HCT116 (cell line): ENCODE data around the gene PAAF1. TPM values are rescaled to one million over a fixed set of nuclear protein-coding genes. Genes with fewer than 3 reads are reported as not detected.

Experiments used
- ATAC-seq: fragments of 200-7000 bp; cut with Tn5 transposase; 2 replicates; pipeline ENCODE4 v1.9.1; 2020; ENCODE audit warnings: mild to moderate bottlenecking, moderate library complexity
- BruUV-seq: library from RNA; stranded (reverse); fragments of 400-500 nt; replicated peaks from 2 replicates; lab custom pipeline; 2021; lab: Mats Ljungman, UMichigan
- CTCF ChIA-PET: fragments of 300-600 bp; sonication (Branson Sonifier 250); formaldehyde crosslinking; loops from one replicate; lab custom pipeline; 2021; ENCODE audit warnings: antibody characterized with exemption; lab: Charles Lee
- POLR2A ChIA-PET: fragments of 300-600, 350-600 bp; sonication (Branson Sonifier 250); formaldehyde crosslinking; loops from one replicate; lab custom pipeline; 2021; ENCODE audit warnings: antibody characterized with exemption; lab: Charles Lee
- RAD21 ChIA-PET, 2 experiments: fragments of 300-600 bp; sonication (Branson Sonifier 250); formaldehyde crosslinking; loops; one replicate each; lab custom pipeline; 2023; ENCODE audit warnings: low total read pairs in 2 of 2; ENCODE audit not compliant: uncharacterized antibody in 2 of 2, unreplicated experiment in 2 of 2, low non-redundant PET in 1 of 2; lab: Charles Lee
- DNase-seq: peaks from one replicate; pipeline ENCODE4 v3.0.0-alpha.2; 2010; ENCODE audit warnings: low read depth, low spot score
- H2AFZ ChIP-seq: fragments of 200-600 bp; shearing (Covaris generic), sonication (generic); 2 replicates; pipeline ENCODE4 v1.6.1; 2017; ENCODE audit warnings: low read depth, mixed run types, mixed read lengths, antibody characterized with exemption, low read length; ENCODE audit not compliant: poor library complexity, severe bottlenecking
- H3K27ac ChIP-seq: 2 replicates; pipeline ENCODE4 v1.5.1; 2012; ENCODE audit warnings: low read depth, low read length
- H3K27me3 ChIP-seq: fragments of 200-600 bp; sonication (generic); 2 replicates; pipeline ENCODE4 v1.6.1; 2016; ENCODE audit warnings: mixed run types, low read length, mixed read lengths; ENCODE audit not compliant: insufficient read depth
- H3K36me3 ChIP-seq, 2 experiments: fragments of 200-500 bp in 1 of 2; fragments of 200-600 bp in 1 of 2; sonication (Bioruptor generic) in 1 of 2; sonication (generic) in 1 of 2; 2 replicates each; pipeline versions ENCODE4 v1.5.1 to v1.6.1; 2014 to 2016; ENCODE audit warnings: low read length in 2 of 2, inconsistent platforms in 1 of 2, mixed read lengths in 1 of 2, mixed run types in 1 of 2; ENCODE audit not compliant: insufficient read depth in 2 of 2, control insufficient read depth in 1 of 2
- H3K4me1 ChIP-seq, 2 experiments: fragments of 200-600 bp in 1 of 2; sonication (generic) in 1 of 2; 2 replicates each; pipeline versions ENCODE4 v1.5.1 to v1.6.1; 2012 to 2017; ENCODE audit warnings: low read length in 2 of 2, inconsistent platforms in 1 of 2, mild to moderate bottlenecking in 1 of 2, mixed read lengths in 1 of 2, mixed run types in 1 of 2, moderate library complexity in 1 of 2; ENCODE audit not compliant: insufficient read depth in 2 of 2, control insufficient read depth in 1 of 2
- H3K4me2 ChIP-seq: fragments of 200-600 bp; sonication (generic); 2 replicates; pipeline ENCODE4 v1.6.1; 2017; ENCODE audit warnings: mixed run types, low read length, mixed read lengths
- H3K4me3 ChIP-seq, 2 experiments: fragments of 200-600 bp in 1 of 2; sonication (generic) in 1 of 2; replicated peaks in 1 of 2; 2 replicates each; pipeline ENCODE4 v1.5.1; 2011 to 2016; ENCODE audit warnings: low read length in 2 of 2, control low read depth in 1 of 2, low read depth in 1 of 2, mild to moderate bottlenecking in 1 of 2, mixed read lengths in 1 of 2, mixed run types in 1 of 2
- H3K79me2 ChIP-seq: fragments of 200-600 bp; sonication (generic); 2 replicates; pipeline ENCODE4 v1.6.1; 2017; ENCODE audit warnings: mild to moderate bottlenecking, mixed run types, low read length, moderate library complexity, mixed read lengths; ENCODE audit not compliant: insufficient read depth
- H3K9ac ChIP-seq: fragments of 200-600 bp; sonication (generic); 2 replicates; pipeline ENCODE4 v1.6.1; 2016; ENCODE audit warnings: low read length, mixed read lengths
- H3K9me2 ChIP-seq: fragments of 200-600 bp; sonication (generic), shearing (Covaris generic); 2 replicates; pipeline ENCODE4 v1.6.1; 2017; ENCODE audit warnings: mixed run types, mild to moderate bottlenecking, moderate library complexity; ENCODE audit not compliant: insufficient read depth
- H3K9me3 ChIP-seq, 2 experiments: fragments of 200-500 bp in 1 of 2; fragments of 200-600 bp in 1 of 2; sonication (Bioruptor generic) in 1 of 2; sonication (generic) in 1 of 2; 2 replicates each; pipeline ENCODE4 v1.6.1; 2014 to 2017; ENCODE audit warnings: low read length in 2 of 2, mixed read lengths in 2 of 2, inconsistent platforms in 1 of 2, low read depth in 1 of 2, mild to moderate bottlenecking in 1 of 2, mixed run types in 1 of 2, moderate library complexity in 1 of 2; ENCODE audit not compliant: control insufficient read depth in 1 of 2, insufficient read depth in 1 of 2
- H4K20me1 ChIP-seq: fragments of 200-600 bp; sonication (generic), shearing (Covaris generic); 2 replicates; pipeline ENCODE4 v1.6.1; 2017; ENCODE audit warnings: mixed run types, mild to moderate bottlenecking, moderate library complexity; ENCODE audit not compliant: insufficient read depth
- EGR1 ChIP-seq: IDR thresholded peaks from 2 replicates; pipeline ENCODE4 v1.6.1; 2012; ENCODE audit warnings: low read depth
- EZH2 ChIP-seq: fragments of 200-600 bp; sonication (generic); IDR thresholded peaks from 2 replicates; pipeline ENCODE4 v1.6.1; 2017; ENCODE audit warnings: antibody characterized with exemption, mixed run types
- SP1 ChIP-seq: IDR thresholded peaks from 2 replicates; pipeline ENCODE4 v1.6.1; 2012; ENCODE audit warnings: low read depth
- SRF ChIP-seq: IDR thresholded peaks from 2 replicates; pipeline ENCODE4 v1.6.1; 2012; ENCODE audit warnings: low read depth
- TCF7L2 ChIP-seq: IDR thresholded peaks from 2 replicates; pipeline ENCODE4 v1.7.0; 2011; ENCODE audit warnings: borderline replicate concordance, inconsistent platforms; ENCODE audit not compliant: insufficient read depth, insufficient read length; ENCODE audit errors: extremely low read depth
- intact Hi-C: fragments of 100-400 bp; cut with micrococcal nuclease; formaldehyde crosslinking; loops from 2 replicates; pipeline ENCODE4 v1.10.0; 2022
- total RNA-seq: library from RNA; stranded (reverse); gene quantifications from one replicate; pipeline ENCODE4 v1.2.1, GENCODE V29; 2021; ENCODE audit not compliant: unreplicated experiment
- TF ChIP-seq, protein P1 (sequence below): IDR thresholded peaks from 2 replicates; pipeline ENCODE4 v1.6.1; 2012; ENCODE audit warnings: low read depth
- TF ChIP-seq, protein P2 (sequence below): IDR thresholded peaks from 2 replicates; pipeline ENCODE4 v1.6.1; 2012

Gene PAAF1
- total RNA-seq, 1 experiment from 2014 or later, result 15.5 TPM

DNA sequence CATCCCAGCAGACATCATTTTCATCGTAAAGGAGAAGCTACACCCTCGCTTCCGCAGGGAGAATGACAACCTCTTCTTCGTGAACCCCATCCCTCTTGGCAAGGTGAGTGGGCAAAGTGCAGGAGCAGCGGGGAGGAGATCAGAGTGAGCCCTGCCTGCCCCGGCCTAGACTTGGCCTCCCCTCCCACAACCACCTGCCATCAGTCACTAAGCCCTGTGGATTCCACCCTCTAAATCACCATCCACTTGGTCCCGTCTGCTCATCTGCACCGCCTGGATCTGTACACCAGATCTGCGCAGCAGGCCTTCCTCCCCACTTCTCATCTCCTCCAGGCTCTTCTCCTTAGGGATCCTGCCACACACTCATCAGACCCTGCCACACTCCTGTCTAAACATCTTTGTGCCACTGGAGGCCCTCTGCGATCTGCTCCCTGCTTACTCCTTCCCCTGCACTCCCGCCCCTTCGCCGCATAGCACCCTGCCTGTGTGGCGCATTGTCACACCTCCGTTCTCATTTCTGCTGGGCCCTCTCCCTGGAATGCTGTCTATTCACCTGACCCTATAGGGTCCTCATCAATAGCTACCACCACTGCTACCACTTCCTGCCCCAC lies 91.7 kb downstream of the PAAF1 start:
- no peak for TF ChIP-seq EZH2
- TF ChIP-seq EGR1, result no peak
- TF ChIP-seq, protein P1, sequence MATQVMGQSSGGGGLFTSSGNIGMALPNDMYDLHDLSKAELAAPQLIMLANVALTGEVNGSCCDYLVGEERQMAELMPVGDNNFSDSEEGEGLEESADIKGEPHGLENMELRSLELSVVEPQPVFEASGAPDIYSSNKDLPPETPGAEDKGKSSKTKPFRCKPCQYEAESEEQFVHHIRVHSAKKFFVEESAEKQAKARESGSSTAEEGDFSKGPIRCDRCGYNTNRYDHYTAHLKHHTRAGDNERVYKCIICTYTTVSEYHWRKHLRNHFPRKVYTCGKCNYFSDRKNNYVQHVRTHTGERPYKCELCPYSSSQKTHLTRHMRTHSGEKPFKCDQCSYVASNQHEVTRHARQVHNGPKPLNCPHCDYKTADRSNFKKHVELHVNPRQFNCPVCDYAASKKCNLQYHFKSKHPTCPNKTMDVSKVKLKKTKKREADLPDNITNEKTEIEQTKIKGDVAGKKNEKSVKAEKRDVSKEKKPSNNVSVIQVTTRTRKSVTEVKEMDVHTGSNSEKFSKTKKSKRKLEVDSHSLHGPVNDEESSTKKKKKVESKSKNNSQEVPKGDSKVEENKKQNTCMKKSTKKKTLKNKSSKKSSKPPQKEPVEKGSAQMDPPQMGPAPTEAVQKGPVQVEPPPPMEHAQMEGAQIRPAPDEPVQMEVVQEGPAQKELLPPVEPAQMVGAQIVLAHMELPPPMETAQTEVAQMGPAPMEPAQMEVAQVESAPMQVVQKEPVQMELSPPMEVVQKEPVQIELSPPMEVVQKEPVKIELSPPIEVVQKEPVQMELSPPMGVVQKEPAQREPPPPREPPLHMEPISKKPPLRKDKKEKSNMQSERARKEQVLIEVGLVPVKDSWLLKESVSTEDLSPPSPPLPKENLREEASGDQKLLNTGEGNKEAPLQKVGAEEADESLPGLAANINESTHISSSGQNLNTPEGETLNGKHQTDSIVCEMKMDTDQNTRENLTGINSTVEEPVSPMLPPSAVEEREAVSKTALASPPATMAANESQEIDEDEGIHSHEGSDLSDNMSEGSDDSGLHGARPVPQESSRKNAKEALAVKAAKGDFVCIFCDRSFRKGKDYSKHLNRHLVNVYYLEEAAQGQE, result no peak
- TF ChIP-seq TCF7L2, result no peak
- TF ChIP-seq SP1, result no peak
- no peak for TF ChIP-seq SRF
- TF ChIP-seq, protein P2, sequence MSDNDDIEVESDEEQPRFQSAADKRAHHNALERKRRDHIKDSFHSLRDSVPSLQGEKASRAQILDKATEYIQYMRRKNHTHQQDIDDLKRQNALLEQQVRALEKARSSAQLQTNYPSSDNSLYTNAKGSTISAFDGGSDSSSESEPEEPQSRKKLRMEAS, result no peak
- Histone ChIP-seq H3K36me3 (no peaks in the 10 kb centered on the region), H3K9ac (no peak overlapping the region), H3K27me3 (no peaks in the 10 kb centered on the region), H2AFZ (no peak overlapping the region), H3K9me3 (no peaks in the 10 kb centered on the region), H3K4me2 (no peak overlapping the region), H3K4me3 (no peak overlapping the region), H4K20me1 (no peaks in the 10 kb centered on the region), H3K9me2 (no peaks in the 10 kb centered on the region), H3K27ac (no peak overlapping the region), H3K4me1 (peaks cover 0 to 5% of the 10 kb centered on the region in 2 experiments; a peak in 2 of 4 replicates), H3K79me2 (no peaks in the 10 kb centered on the region)
- BruUV-seq, result no TSS peak
- ATAC-seq, result no peak
- no peak for DNase-seq
- RAD21 ChIA-PET, result no interaction called here
- POLR2A ChIA-PET, result no interaction called here
- CTCF ChIA-PET, result no interaction called here
- intact Hi-C loops, result loop anchor here (10.0 kb wide), 1 partner anchor 236 kb away; no protein-coding TSS in a partner anchor
